BLaER1 (cell line): Measurements from ENCODE around the gene ABTB1.
"Not testable (repeated sequence)": the region's sequence is repeated elsewhere in the genome, so short reads cannot be mapped to it uniquely, and the experiment has no call there.

Experiments used
- H3K27ac ChIP-seq: shearing (Covaris generic); formaldehyde crosslinking; 2 replicates; pipeline ENCODE4 v1.8.1; 2022
- H3K27me3 ChIP-seq: shearing (Covaris generic); formaldehyde crosslinking; 2 replicates; pipeline ENCODE4 v1.8.1; 2022
- H3K36me3 ChIP-seq: shearing (Covaris generic); formaldehyde crosslinking; 2 replicates; pipeline ENCODE4 v1.8.1; 2022
- H3K4me1 ChIP-seq: shearing (Covaris generic); formaldehyde crosslinking; 2 replicates; pipeline ENCODE4 v1.8.1; 2022
- H3K4me2 ChIP-seq: shearing (Covaris generic); formaldehyde crosslinking; 2 replicates; pipeline ENCODE4 v1.8.1; 2022
- H3K4me3 ChIP-seq: shearing (Covaris generic); formaldehyde crosslinking; 2 replicates; pipeline ENCODE4 v1.8.1; 2022
- H3K9ac ChIP-seq: shearing (Covaris generic); formaldehyde crosslinking; 2 replicates; pipeline ENCODE4 v1.8.1; 2022
- H3K9me3 ChIP-seq: shearing (Covaris generic); formaldehyde crosslinking; 2 replicates; pipeline ENCODE4 v1.8.1; 2022
- H4K20me1 ChIP-seq: shearing (Covaris generic); formaldehyde crosslinking; 2 replicates; pipeline ENCODE4 v1.8.1; 2022
- Cebpa-rat ChIP-seq: shearing (Covaris generic); IDR thresholded peaks from 2 replicates; pipeline ENCODE4 v1.8.1; 2022

Gene ABTB1

GRCh38 chr3:127647845-127648204 is 24.9 kb upstream of the ABTB1 start:
- no peak for TF ChIP-seq Cebpa-rat

DNA sequence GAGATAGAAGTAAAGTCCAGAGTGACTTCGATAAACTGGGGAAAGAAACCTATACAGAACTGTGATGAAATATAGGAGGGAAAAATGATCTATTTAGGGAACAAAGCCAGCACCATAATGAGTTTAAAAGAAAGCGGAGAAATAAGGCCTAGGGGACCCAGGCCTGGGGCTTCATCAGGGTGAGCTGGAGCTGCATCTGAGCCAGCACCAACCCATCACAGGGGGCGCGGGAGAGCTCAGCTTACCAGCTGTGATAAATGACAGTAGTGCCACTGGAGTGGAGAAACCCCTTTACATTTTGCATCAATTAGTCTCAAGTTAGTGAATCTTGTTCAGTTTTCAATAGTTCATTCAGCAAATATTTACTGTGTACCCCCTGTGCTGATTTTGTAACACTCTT is 22.5 kb upstream of the ABTB1 start:
- TF ChIP-seq Cebpa-rat = no peak
- H3K4me2 ChIP-seq = no peak overlapping the region
- no peaks in the 10 kb centered on the region; the same call in 1 of the 2 replicates for H4K20me1 ChIP-seq

More at GRCh38 chr3:127647845-127648204, 24.9 kb upstream of the ABTB1 start:
- Histone ChIP-seq H4K20me1 (no peaks in the 10 kb centered on the region; the same call in 1 of the 2 replicates), H3K27ac (no peak overlapping the region), H3K4me2 (no peak overlapping the region), H3K4me3 (no peak overlapping the region), H3K9ac (no peak overlapping the region), H3K27me3 (no peaks in the 10 kb centered on the region), H3K9me3 (no peaks in the 10 kb centered on the region), H3K36me3 (no peaks in the 10 kb centered on the region), H3K4me1 (peaks cover 46% of the 10 kb centered on the region)

GRCh38 chr3:127651516-127652172 is 21.1 kb upstream of the ABTB1 start:
- Histone ChIP-seq H3K4me3 (no peak overlapping the region), H3K9ac (peak overlapping the region; percentile 11; the same call in 1 of the 2 replicates), H3K27ac (no peak overlapping the region), H3K4me1 (peaks cover 10% of the 10 kb centered on the region), H4K20me1 (no peaks in the 10 kb centered on the region; the same call in 1 of the 2 replicates), H3K4me2 (no peak overlapping the region), H3K9me3 (no peaks in the 10 kb centered on the region), H3K27me3 (no peaks in the 10 kb centered on the region), H3K36me3 (no peaks in the 10 kb centered on the region)
- no peak for TF ChIP-seq Cebpa-rat

More for the DNA sequence above, 22.5 kb upstream of the ABTB1 start:
- Histone ChIP-seq H3K27ac (no peak overlapping the region), H3K36me3 (no peaks in the 10 kb centered on the region), H3K9ac (no peak overlapping the region), H3K4me1 (peaks cover 24% of the 10 kb centered on the region), H3K9me3 (no peaks in the 10 kb centered on the region), H3K27me3 (no peaks in the 10 kb centered on the region), H3K4me3 (no peak overlapping the region)

GRCh38 chr3:127652246-127652995 is 20.3 kb upstream of the ABTB1 start:
- Histone ChIP-seq H4K20me1 (no peaks in the 10 kb centered on the region; the same call in 1 of the 2 replicates), H3K9me3 (no peaks in the 10 kb centered on the region), H3K4me3 (no peak overlapping the region), H3K9ac (no peak overlapping the region), H3K27ac (no peak overlapping the region), H3K4me2 (no peak overlapping the region), H3K36me3 (no peaks in the 10 kb centered on the region), H3K4me1 (peaks cover 2% of the 10 kb centered on the region; the same call in 1 of the 2 replicates), H3K27me3 (no peaks in the 10 kb centered on the region)
- no peak for TF ChIP-seq Cebpa-rat

DNA sequence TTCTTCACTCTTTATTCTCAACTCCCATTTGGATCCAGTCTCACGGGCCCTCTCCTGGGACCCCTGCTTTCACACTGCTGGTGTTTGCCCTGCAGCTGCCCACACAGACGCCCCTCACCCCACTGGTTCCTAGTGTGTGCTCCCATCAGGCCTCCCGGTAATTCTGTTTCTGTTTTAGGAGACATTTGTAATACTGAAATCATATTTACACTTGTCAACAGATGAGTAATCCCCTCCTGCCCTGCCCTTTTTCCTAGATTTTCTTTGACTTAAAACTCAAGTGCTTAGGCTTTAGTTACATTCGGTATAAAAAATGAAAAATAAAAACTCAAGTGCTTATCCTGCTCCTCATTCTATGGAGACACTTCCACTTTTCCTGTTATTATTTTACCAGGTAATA is 18.4 kb upstream of the ABTB1 start:
- H3K27me3 ChIP-seq = no peaks in the 10 kb centered on the region
- no peaks in the 10 kb centered on the region for H3K4me1 ChIP-seq
- no peak overlapping the region for H3K9ac ChIP-seq
- no peak overlapping the region for H3K4me3 ChIP-seq
- no peak for TF ChIP-seq Cebpa-rat
- H3K9me3 ChIP-seq = no peaks in the 10 kb centered on the region
- H3K36me3 ChIP-seq = no peaks in the 10 kb centered on the region
- H4K20me1 ChIP-seq = no peaks in the 10 kb centered on the region; the same call in 1 of the 2 replicates
- no peak overlapping the region for H3K27ac ChIP-seq
- H3K4me2 ChIP-seq = no peak overlapping the region

- H3K4me2 ChIP-seq, H3K4me1 ChIP-seq: not testable (repeated sequence)
Measured at GRCh38 chr3:127654993-127655392, 17.8 kb upstream of the ABTB1 start.

DNA sequence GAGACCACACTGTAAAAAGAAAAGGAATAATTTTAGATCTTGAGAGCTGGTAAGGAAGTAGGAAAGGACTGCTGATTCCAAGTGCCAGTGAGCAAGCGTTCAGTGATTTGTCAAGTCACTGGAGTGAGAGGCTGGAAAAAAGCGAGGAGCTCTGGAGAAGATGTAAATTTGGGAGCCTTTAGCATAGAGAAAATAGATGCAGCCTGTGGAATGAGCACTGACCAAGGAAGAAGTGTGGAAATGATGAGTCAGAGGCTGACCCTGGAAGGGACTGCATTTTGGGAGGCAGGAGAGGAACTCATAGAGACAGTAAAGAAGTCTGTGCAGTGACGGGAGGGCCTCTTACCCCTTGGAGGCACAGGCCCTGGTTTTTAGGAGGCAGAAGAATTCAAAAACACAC is 17.1 kb upstream of the ABTB1 start:
- Histone ChIP-seq H3K9me3 (no peaks in the 10 kb centered on the region), H3K4me2 (no peak overlapping the region)

More at GRCh38 chr3:127654993-127655392, 17.8 kb upstream of the ABTB1 start:
- H3K27me3 ChIP-seq, H3K36me3 ChIP-seq, H3K4me3 ChIP-seq, H3K9me3 ChIP-seq, H4K20me1 ChIP-seq, H3K9ac ChIP-seq, H3K27ac ChIP-seq: not testable (repeated sequence)

DNA sequence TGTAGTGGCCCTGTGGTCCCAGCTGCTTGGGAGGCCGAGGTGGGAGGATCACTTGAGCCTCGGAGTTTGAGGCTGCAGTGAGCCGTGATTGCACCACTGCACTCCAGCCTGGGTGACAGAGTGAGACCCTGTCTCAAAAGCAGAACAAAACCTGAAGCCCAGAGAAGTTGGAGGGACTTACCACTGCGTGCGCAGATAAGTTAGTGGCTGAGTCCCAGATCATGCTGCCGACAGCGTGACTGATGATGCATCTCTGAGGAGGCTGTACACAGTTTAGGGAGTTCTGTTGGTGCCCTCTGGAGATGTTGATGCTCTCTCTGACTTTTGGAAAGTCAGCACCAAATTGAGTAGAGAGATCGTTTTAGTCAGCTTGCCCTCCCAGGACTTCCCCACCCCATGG is 15.8 kb upstream of the ABTB1 start:
- no peaks in the 10 kb centered on the region for H3K27me3 ChIP-seq
- H3K36me3 ChIP-seq = no peaks in the 10 kb centered on the region
- peaks cover 18% of the 10 kb centered on the region for H3K4me1 ChIP-seq
- H3K9ac ChIP-seq = no peak overlapping the region
- H4K20me1 ChIP-seq = no peaks in the 10 kb centered on the region; the same call in 1 of the 2 replicates
- no peak for TF ChIP-seq Cebpa-rat
- H3K4me3 ChIP-seq = no peak overlapping the region
- H3K4me2 ChIP-seq = no peak overlapping the region
- no peak overlapping the region for H3K27ac ChIP-seq
- no peaks in the 10 kb centered on the region for H3K9me3 ChIP-seq

More for the DNA sequence above, 17.1 kb upstream of the ABTB1 start:
- no peak for TF ChIP-seq Cebpa-rat
- H3K27ac ChIP-seq = no peak overlapping the region
- no peak overlapping the region for H3K4me3 ChIP-seq
- H3K36me3 ChIP-seq = no peaks in the 10 kb centered on the region
- peaks cover 11% of the 10 kb centered on the region for H3K4me1 ChIP-seq
- H3K9ac ChIP-seq = no peak overlapping the region; the same call in 1 of the 2 replicates
- no peaks in the 10 kb centered on the region for H3K27me3 ChIP-seq
- H4K20me1 ChIP-seq = no peaks in the 10 kb centered on the region; the same call in 1 of the 2 replicates

GRCh38 chr3:127658234-127658633 is 14.5 kb upstream of the ABTB1 start:
- Histone ChIP-seq H3K27ac (no peak overlapping the region), H3K4me1 (peaks cover 18% of the 10 kb centered on the region), H4K20me1 (no peaks in the 10 kb centered on the region; the same call in 1 of the 2 replicates), H3K36me3 (no peaks in the 10 kb centered on the region), H3K9me3 (no peaks in the 10 kb centered on the region), H3K27me3 (no peaks in the 10 kb centered on the region), H3K4me3 (no peak overlapping the region), H3K4me2 (no peak overlapping the region), H3K9ac (no peak overlapping the region)
- TF ChIP-seq Cebpa-rat = no peak

- Histone ChIP-seq H3K9me3 (no peaks in the 10 kb centered on the region), H4K20me1 (no peaks in the 10 kb centered on the region), H3K4me2 (peak overlapping the region; percentile 72), H3K4me3 (no peak overlapping the region), H3K9ac (no peak overlapping the region), H3K4me1 (peaks cover 18% of the 10 kb centered on the region), H3K27ac (peak overlapping the region; percentile 47), H3K27me3 (no peaks in the 10 kb centered on the region), H3K36me3 (no peaks in the 10 kb centered on the region)
- no peak for TF ChIP-seq Cebpa-rat
Measured at GRCh38 chr3:127660621-127661251, 12.0 kb upstream of the ABTB1 start.
